PC-3 (cell line): ENCODE data around the gene ZC3HAV1L. TPM values are rescaled to one million over a fixed set of nuclear protein-coding genes. Genes with fewer than 3 reads are reported as not detected.
A peak's percentile ranks its signal among the peaks of the same experiment; 100 is the strongest.
"Not testable (repeated sequence)": the region's sequence is repeated elsewhere in the genome, so short reads cannot be mapped to it uniquely, and the experiment has no call there.

Experiments
- ATAC-seq: fragments of 200-7000 bp; cut with Tn5 transposase; 2 replicates; pipeline ENCODE4 v1.9.1; 2020; ENCODE audit warnings: mild to moderate bottlenecking, moderate library complexity
- BruUV-seq: library from RNA; stranded (reverse); fragments of 400-500 nt; replicated peaks from 2 replicates; lab custom pipeline; 2021; lab: Mats Ljungman, UMichigan
- CTCF ChIA-PET: fragments of 300-600 bp; sonication (Branson Sonifier 250); formaldehyde crosslinking; loops from one replicate; lab custom pipeline; 2022; ENCODE audit warnings: antibody characterized with exemption; lab: Charles Lee
- POLR2A ChIA-PET: fragments of 300-600 bp; sonication (Branson Sonifier 250); formaldehyde crosslinking; loops from one replicate; lab custom pipeline; 2022; ENCODE audit warnings: antibody characterized with exemption; ENCODE audit not compliant: unreplicated experiment; lab: Charles Lee
- DNase-seq: peaks from one replicate; pipeline ENCODE4 v3.0.0-alpha.2; 2015
- H2AFZ ChIP-seq: fragments of 300-600 bp; sonication (generic); 2 replicates; pipeline ENCODE4 v1.6.0; 2016; ENCODE audit warnings: antibody characterized with exemption, low read length
- H3F3A ChIP-seq: fragments of 300-600 bp; sonication (generic); one replicate; pipeline ENCODE4 v1.6.0; 2017; ENCODE audit warnings: antibody characterized with exemption, low read length, control low read depth, mild to moderate bottlenecking; ENCODE audit not compliant: unreplicated experiment
- H3K27ac ChIP-seq: fragments of 300-600 bp; sonication (generic); 2 replicates; pipeline ENCODE4 v1.5.1; 2016; ENCODE audit warnings: mild to moderate bottlenecking, low read length
- H3K27me3 ChIP-seq: fragments of 300-600 bp; sonication (generic); 2 replicates; pipeline ENCODE4 v1.6.1; 2016; ENCODE audit warnings: low read length, mixed read lengths
- H3K36me3 ChIP-seq: fragments of 300-600 bp; sonication (generic); 2 replicates; pipeline ENCODE4 v1.6.1; 2016; ENCODE audit warnings: low read depth, mixed run types, low read length, mixed read lengths
- H3K4me1 ChIP-seq: fragments of 300-600 bp; sonication (generic); 2 replicates; pipeline ENCODE4 v1.5.1; 2016; ENCODE audit warnings: low read length; ENCODE audit not compliant: insufficient read depth
- H3K4me2 ChIP-seq: fragments of 300-600 bp; sonication (generic); 2 replicates; pipeline ENCODE4 v1.6.0; 2016; ENCODE audit warnings: low read length
- H3K4me3 ChIP-seq: fragments of 300-600 bp; sonication (generic); 2 replicates; pipeline ENCODE4 v1.5.1; 2016; ENCODE audit warnings: mild to moderate bottlenecking, low read length, mixed read lengths
- H3K79me2 ChIP-seq: fragments of 300-600 bp; sonication (generic); 2 replicates; pipeline ENCODE4 v1.6.1; 2017; ENCODE audit warnings: low read length, mixed read lengths
- H3K9ac ChIP-seq: fragments of 300-600 bp; sonication (generic); 2 replicates; pipeline ENCODE4 v1.6.0; 2016; ENCODE audit warnings: mild to moderate bottlenecking, low read length
- H3K9me2 ChIP-seq: fragments of 300-600 bp; sonication (generic); replicated peaks from 2 replicates; pipeline ENCODE4 v1.6.1; 2016; ENCODE audit warnings: mixed run types, low read length, mixed read lengths
- H3K9me3 ChIP-seq: fragments of 300-600 bp; sonication (generic); 2 replicates; pipeline ENCODE4 v1.6.1; 2016; ENCODE audit warnings: low read length, mixed read lengths
- H4K20me1 ChIP-seq: fragments of 300-600 bp; sonication (generic); 2 replicates; pipeline ENCODE4 v1.6.1; 2016; ENCODE audit warnings: low read length, mixed read lengths
- EZH2 ChIP-seq: fragments of 300-600 bp; sonication (generic); IDR thresholded peaks from one replicate; pipeline ENCODE4 v1.6.1; 2017; ENCODE audit warnings: antibody characterized with exemption, mild to moderate bottlenecking, low read length; ENCODE audit not compliant: unreplicated experiment
- EZH2phosphoT487 ChIP-seq: fragments of 300-600 bp; sonication (generic); IDR thresholded peaks from 2 replicates; pipeline ENCODE4 v1.6.1; 2018; ENCODE audit warnings: mild to moderate bottlenecking, antibody characterized with exemption, low read length, borderline replicate concordance
- intact Hi-C: fragments of 100-400 bp; cut with micrococcal nuclease; formaldehyde crosslinking; loops from 2 replicates; pipeline ENCODE4 v1.9.0; 2023
- total RNA-seq: library from RNA; depleted of rRNA; stranded (reverse); fragments of >200 nt; gene quantifications from 2 replicates; pipeline ENCODE4 v1.2.3, GENCODE V29; 2014; rRNA removed
- TF ChIP-seq, protein P1 (sequence below): fragments of 300-600 bp; sonication (generic); conservative IDR thresholded peaks from 2 replicates; pipeline ENCODE4 v1.5.1; 2017; ENCODE audit warnings: antibody characterized with exemption, low read depth, mild to moderate bottlenecking, low read length

ZC3HAV1L gene
- total RNA-seq, 1 experiment from 2014 or later = 8.2 TPM

DNA sequence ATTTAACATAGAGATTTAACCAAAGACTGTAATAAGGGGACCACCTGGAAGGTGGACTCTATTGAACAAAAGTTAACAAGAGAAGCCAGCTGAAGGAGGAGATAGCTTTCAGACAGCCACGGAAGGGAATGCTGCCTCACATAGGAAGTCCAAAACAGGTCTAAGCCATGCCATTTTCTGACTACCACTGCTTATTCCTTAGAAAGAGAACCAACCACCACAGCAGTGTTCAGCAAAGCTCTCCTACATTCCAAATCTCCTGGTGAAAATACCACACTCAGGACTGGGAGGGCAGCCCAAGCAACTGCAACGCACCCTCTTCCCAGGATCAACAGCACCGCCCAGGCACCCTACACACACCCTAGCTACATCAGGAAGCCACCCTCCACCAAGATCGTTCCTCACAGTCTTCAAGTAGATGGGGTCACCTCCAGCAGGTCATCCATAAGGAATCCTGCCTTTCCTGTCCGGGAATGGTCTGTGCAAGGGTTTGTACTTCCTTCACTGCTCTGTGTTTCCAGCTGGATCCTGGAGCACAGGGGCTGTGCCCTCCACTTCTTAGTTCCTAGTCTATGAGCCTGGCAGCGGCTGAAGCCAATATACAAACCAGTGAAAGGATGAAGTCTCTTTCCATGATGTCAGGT lies 57.2 kb downstream of the ZC3HAV1L start:
- BruUV-seq = no TSS peak
- Histone ChIP-seq H3K36me3 (no peaks in the 10 kb centered on the region), H3F3A (no peaks in the 10 kb centered on the region), H3K4me1 (peaks cover 22% of the 10 kb centered on the region), H3K4me2 (peak overlapping the region; percentile 88), H3K9ac (no peak overlapping the region), H3K79me2 (peaks cover 72% of the 10 kb centered on the region), H3K4me3 (peak overlapping the region; percentile 90), H3K9me3 (no peaks in the 10 kb centered on the region), H3K27me3 (no peaks in the 10 kb centered on the region), H3K9me2 (no peaks in the 10 kb centered on the region), H3K27ac (0 out of 2 replicates have a peak overlapping the region, but pooled peaks have one; percentile 4), H2AFZ (no peak overlapping the region), H4K20me1 (peaks cover 23% of the 10 kb centered on the region)
- CTCF ChIA-PET = interaction anchor here (1.0 to 2.0 kb wide), 2 partner anchors 88 to 92 kb away, joined by 3 to 8 read pairs; no protein-coding TSS in a partner anchor
- TF ChIP-seq EZH2 = no peak
- no peak for TF ChIP-seq EZH2phosphoT487
- TF ChIP-seq, protein P1, sequence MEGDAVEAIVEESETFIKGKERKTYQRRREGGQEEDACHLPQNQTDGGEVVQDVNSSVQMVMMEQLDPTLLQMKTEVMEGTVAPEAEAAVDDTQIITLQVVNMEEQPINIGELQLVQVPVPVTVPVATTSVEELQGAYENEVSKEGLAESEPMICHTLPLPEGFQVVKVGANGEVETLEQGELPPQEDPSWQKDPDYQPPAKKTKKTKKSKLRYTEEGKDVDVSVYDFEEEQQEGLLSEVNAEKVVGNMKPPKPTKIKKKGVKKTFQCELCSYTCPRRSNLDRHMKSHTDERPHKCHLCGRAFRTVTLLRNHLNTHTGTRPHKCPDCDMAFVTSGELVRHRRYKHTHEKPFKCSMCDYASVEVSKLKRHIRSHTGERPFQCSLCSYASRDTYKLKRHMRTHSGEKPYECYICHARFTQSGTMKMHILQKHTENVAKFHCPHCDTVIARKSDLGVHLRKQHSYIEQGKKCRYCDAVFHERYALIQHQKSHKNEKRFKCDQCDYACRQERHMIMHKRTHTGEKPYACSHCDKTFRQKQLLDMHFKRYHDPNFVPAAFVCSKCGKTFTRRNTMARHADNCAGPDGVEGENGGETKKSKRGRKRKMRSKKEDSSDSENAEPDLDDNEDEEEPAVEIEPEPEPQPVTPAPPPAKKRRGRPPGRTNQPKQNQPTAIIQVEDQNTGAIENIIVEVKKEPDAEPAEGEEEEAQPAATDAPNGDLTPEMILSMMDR = no peak
- intact Hi-C loops = loop anchor here (1.0 to 2.0 kb wide), 3 partner anchors 20 to 87 kb away; no protein-coding TSS in a partner anchor
- ATAC-seq = no peak
- peak; percentile 11 for DNase-seq
- POLR2A ChIA-PET = interaction anchor here (0.6 kb wide), 1 partner anchor 20 kb away, joined by 3 read pairs; no protein-coding TSS in a partner anchor

DNA sequence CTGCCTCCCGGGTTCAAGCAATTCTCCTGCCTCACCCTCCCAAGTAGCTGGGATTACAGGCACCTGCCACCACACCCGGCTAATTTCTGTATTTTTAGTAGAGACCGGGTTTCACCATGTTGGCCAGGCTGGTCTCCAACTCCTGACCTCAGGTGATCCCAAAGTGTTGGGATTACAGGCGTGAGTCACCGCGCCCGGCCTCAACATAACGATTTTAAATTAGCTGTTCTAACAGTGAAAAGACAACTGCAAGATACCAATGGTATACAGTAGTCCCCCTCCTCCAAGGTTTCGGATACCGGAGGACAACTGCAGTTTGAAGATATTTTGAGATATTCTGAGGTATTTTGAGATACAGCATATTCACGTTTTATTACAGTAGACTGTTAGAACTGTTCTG lies 59.7 kb downstream of the ZC3HAV1L start:
- H3K27ac ChIP-seq, H3K4me3 ChIP-seq, H3K9me3 ChIP-seq, H3K4me2 ChIP-seq, H3K27me3 ChIP-seq, H2AFZ ChIP-seq, CTCF ChIA-PET, H3K9ac ChIP-seq, BruUV-seq, DNase-seq, H3K9me2 ChIP-seq, intact Hi-C loops, H3K36me3 ChIP-seq, POLR2A ChIA-PET, ATAC-seq, H3F3A ChIP-seq: not testable (repeated sequence)
- peaks cover 95% of the 10 kb centered on the region for H3K79me2 ChIP-seq
- H4K20me1 ChIP-seq = peaks cover 23% of the 10 kb centered on the region
- H3K4me1 ChIP-seq = peaks cover 22% of the 10 kb centered on the region

Other genes starting within 250 kb of the ZC3HAV1L start
- gene TMEM213, start 238.0 kb downstream of the ZC3HAV1L start, total RNA-seq = not detected in 2 replicates
- gene ATP6V0A4, start 237.8 kb downstream of the ZC3HAV1L start, total RNA-seq = 0.86 and 1.0 TPM in 2 replicates
- gene KIAA1549, start 54.7 kb downstream of the ZC3HAV1L start, total RNA-seq = 7.5 and 8.2 TPM in 2 replicates
- gene ZC3HAV1, start 73.7 kb upstream of the ZC3HAV1L start, total RNA-seq = 19.6 and 25.0 TPM in 2 replicates
- 2.2 and 3.7 TPM in 2 replicates for gene UBN2, start 195.2 kb upstream of the ZC3HAV1L start, total RNA-seq